HepG2 (cell line): Measurements from ENCODE around the gene UNC13D. TPM values are rescaled to one million over a fixed set of nuclear protein-coding genes. Genes with fewer than 3 reads are reported as not detected.

Experiments used
- ATAC-seq: fragments of 200-7000 bp; cut with Tn5 transposase; 3 replicates; pipeline ENCODE4 v1.9.1; 2020; ENCODE audit warnings: mild to moderate bottlenecking, moderate library complexity
- BruUV-seq: library from RNA; stranded (reverse); fragments of 400-500 nt; replicated peaks from 2 replicates; lab custom pipeline; 2021; lab: Mats Ljungman, UMichigan
- CTCF ChIA-PET: fragments of 300-600 bp; formaldehyde crosslinking; extraction: SDS; loops from one replicate; lab custom pipeline; 2021; ENCODE audit warnings: low total read pairs, inconsistent platforms, low intra/inter-chr PET ratio; lab: Yijun Ruan, JAX
- POLR2A ChIA-PET: fragments of 350-600 bp; sonication (Branson Sonifier 250); formaldehyde crosslinking; loops from one replicate; lab custom pipeline; 2020; ENCODE audit warnings: antibody characterized with exemption, inconsistent platforms; lab: Yijun Ruan, JAX
- DNase-seq: peaks from one replicate; pipeline ENCODE4 v3.0.0-alpha.2; 2015; ENCODE audit warnings: low spot score
- FAIRE-seq: peaks from 3 replicates; lab custom pipeline; 2011; peaks lifted over from hg19 to GRCh38; lab: Jason Lieb, UNC
- H2AFZ ChIP-seq: one replicate; pipeline ENCODE4 v1.6.1; 2011; ENCODE audit warnings: low read length, inconsistent platforms
- H3K27ac ChIP-seq: fragments of 300-600 bp; 3 replicates; pipeline ENCODE4 v1.8.0; 2011; ENCODE audit warnings: mixed run types, mild to moderate bottlenecking, mixed read lengths, low read length, inconsistent platforms; ENCODE audit not compliant: insufficient read depth; ENCODE audit errors: extremely low read length
- H3K27me3 ChIP-seq, 2 experiments: fragments of 200-600 bp in 1 of 2; 2 replicates in 1 of 2; 3 replicates in 1 of 2; pipeline versions ENCODE4 v1.6.0 to v1.8.0; 2011; ENCODE audit warnings: low read length in 2 of 2, mild to moderate bottlenecking in 2 of 2, moderate library complexity in 2 of 2, inconsistent platforms in 1 of 2; ENCODE audit not compliant: insufficient read depth in 2 of 2, control insufficient read depth in 1 of 2
- H3K36me3 ChIP-seq, 2 experiments: fragments of 200-600 bp in 1 of 2; replicated peaks in 1 of 2; 2 replicates in 1 of 2; 3 replicates in 1 of 2; pipeline versions ENCODE4 v1.5.1 to v1.8.0; 2011; ENCODE audit warnings: low read length in 2 of 2, inconsistent platforms in 1 of 2; ENCODE audit not compliant: insufficient read depth in 2 of 2, control insufficient read depth in 1 of 2
- H3K4me1 ChIP-seq: 2 replicates; pipeline ENCODE4 v1.5.1; 2012; ENCODE audit warnings: low read length, inconsistent platforms; ENCODE audit not compliant: insufficient read depth
- H3K4me2 ChIP-seq: 2 replicates; pipeline ENCODE4 v1.6.0; 2011; ENCODE audit warnings: low read depth, low read length, inconsistent platforms
- H3K4me3 ChIP-seq, 3 experiments: fragments of 200-600 bp in 1 of 3; sonication (generic), shearing (Covaris generic) in 1 of 3; replicated peaks in 1 of 3; 2 replicates each; pipeline ENCODE4 v1.5.1; 2011 to 2016; ENCODE audit warnings: low read length in 3 of 3, inconsistent platforms in 2 of 3, low read depth in 2 of 3, mild to moderate bottlenecking in 2 of 3, control low read depth in 1 of 3, mixed read lengths in 1 of 3; ENCODE audit not compliant: insufficient read depth in 1 of 3
- H3K79me2 ChIP-seq: one replicate; pipeline ENCODE4 v1.6.1; 2011; ENCODE audit warnings: low read length, inconsistent platforms; ENCODE audit not compliant: insufficient read depth
- H3K9ac ChIP-seq: 2 replicates; pipeline ENCODE4 v1.6.0; 2011; ENCODE audit warnings: mild to moderate bottlenecking, low read depth, low read length, inconsistent platforms; ENCODE audit not compliant: insufficient read depth
- H3K9me3 ChIP-seq: 2 replicates; pipeline ENCODE4 v1.5.1; 2012; ENCODE audit warnings: mild to moderate bottlenecking, low read length
- H4K20me1 ChIP-seq: 2 replicates; pipeline ENCODE4 v1.6.0; 2011; ENCODE audit warnings: inconsistent platforms, mild to moderate bottlenecking, low read length, moderate library complexity; ENCODE audit not compliant: insufficient read depth
- AGO2 ChIP-seq: fragments of 200-400 bp; formaldehyde crosslinking; optimal IDR thresholded peaks from 2 replicates; pipeline ENCODE3; 2017; ENCODE audit warnings: mild to moderate bottlenecking, low read depth, low read length, moderate library complexity
- ZNF225 ChIP-seq: sonication (generic); formaldehyde crosslinking; IDR thresholded peaks from 2 replicates; pipeline ENCODE4 v1.4.0; 2020; ENCODE audit warnings: mild to moderate bottlenecking, missing genetic modification reagents
- ZNF607 ChIP-seq: sonication (generic); formaldehyde crosslinking; IDR thresholded peaks from 2 replicates; pipeline ENCODE4 v1.5.1; 2020; ENCODE audit warnings: missing genetic modification reagents, mild to moderate bottlenecking, borderline replicate concordance
- ZSCAN29 ChIP-seq: sonication (generic); formaldehyde crosslinking; conservative IDR thresholded peaks from 2 replicates; pipeline ENCODE4 v1.4.0; 2020; ENCODE audit warnings: mild to moderate bottlenecking, missing genetic modification reagents
- WGBS: methylation state at CpG from one replicate; pipeline ENCODE4 v1.1.6; 2017; ENCODE audit warnings: low lambda C conversion rate; 5-methylcytosine and 5-hydroxymethylcytosine counted together
- in situ Hi-C: cut with HindIII; loops from 2 replicates; pipeline ENCODE4 v1.10.0; 2017; ENCODE audit warnings: low pct_unique_long_range_greater_than_20kb; ENCODE audit not compliant: extremely low pct_ligation_motif_present
- intact Hi-C: fragments of 100-400 bp; cut with micrococcal nuclease; formaldehyde crosslinking; loops from one replicate; pipeline ENCODE4 v1.10.0; 2022; ENCODE audit not compliant: unreplicated experiment
- polyA plus RNA-seq, 8 experiments: library from polyadenylated mRNA; depleted of rRNA in 3 of 8; stranded (reverse) in 7 of 8; unstranded in 1 of 8; fragments of >200 nt; fragmentation: Illumina TruSeq in 4 of 8; extraction: Trizol in 4 of 8; gene quantifications; 2 replicates each; pipeline versions ENCODE4 v1.2.1 to v1.2.3, GENCODE V29; 2011 to 2016; ENCODE audit warnings: low read depth in 4 of 8, missing spikeins in 1 of 8, mixed read lengths in 1 of 8; ENCODE audit not compliant: insufficient read depth in 1 of 8
- total RNA-seq, 5 experiments: library from RNA; depleted of rRNA; stranded (reverse); fragments of >200 nt; fragmentation: Illumina TruSeq; extraction: Trizol; gene quantifications; 2 replicates each; pipeline ENCODE4 v1.2.3, GENCODE V29; 2016; ENCODE audit warnings: low read depth in 1 of 5
- TF ChIP-seq, protein P1 (sequence below): IDR thresholded peaks from 2 replicates; pipeline ENCODE4 v1.6.1; 2016; ENCODE audit warnings: low read depth
- TF ChIP-seq, protein P2 (sequence below): sonication (generic); formaldehyde crosslinking; conservative IDR thresholded peaks from 2 replicates; pipeline ENCODE4 v1.4.0; 2020; ENCODE audit warnings: mild to moderate bottlenecking, missing genetic modification reagents, moderate library complexity

The UNC13D gene
- total and polyA plus RNA-seq, 2 of the 13 experiments (the other 11 are each of a cell fraction or from before 2014, with no cell fraction given) = 29.7 to 42.7 TPM

DNA sequence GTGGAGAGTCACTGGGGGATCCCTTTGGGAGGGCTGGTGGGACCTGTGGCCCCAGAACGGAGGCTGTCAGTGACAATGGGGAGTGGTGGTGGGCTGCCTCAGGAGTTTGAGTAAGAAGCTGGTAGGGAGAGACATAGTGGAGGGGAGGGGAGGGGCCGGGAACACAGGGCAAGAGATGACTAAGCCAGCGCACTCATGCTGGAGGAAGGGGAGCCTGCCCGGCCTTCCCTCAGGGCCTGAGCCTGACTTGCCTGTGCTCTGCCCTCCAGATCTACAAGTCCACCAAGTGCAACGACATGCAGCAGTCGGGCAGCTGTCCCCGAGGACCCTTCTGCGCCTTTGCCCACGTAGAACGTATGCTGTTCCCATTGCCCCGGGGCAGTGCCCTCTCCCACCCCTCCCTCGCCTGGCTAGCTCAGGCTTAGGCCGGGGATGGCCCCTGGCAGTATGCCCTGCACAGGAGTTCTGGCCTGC, 29.3 kb downstream of the UNC13D start:
- TF ChIP-seq, protein P1, sequence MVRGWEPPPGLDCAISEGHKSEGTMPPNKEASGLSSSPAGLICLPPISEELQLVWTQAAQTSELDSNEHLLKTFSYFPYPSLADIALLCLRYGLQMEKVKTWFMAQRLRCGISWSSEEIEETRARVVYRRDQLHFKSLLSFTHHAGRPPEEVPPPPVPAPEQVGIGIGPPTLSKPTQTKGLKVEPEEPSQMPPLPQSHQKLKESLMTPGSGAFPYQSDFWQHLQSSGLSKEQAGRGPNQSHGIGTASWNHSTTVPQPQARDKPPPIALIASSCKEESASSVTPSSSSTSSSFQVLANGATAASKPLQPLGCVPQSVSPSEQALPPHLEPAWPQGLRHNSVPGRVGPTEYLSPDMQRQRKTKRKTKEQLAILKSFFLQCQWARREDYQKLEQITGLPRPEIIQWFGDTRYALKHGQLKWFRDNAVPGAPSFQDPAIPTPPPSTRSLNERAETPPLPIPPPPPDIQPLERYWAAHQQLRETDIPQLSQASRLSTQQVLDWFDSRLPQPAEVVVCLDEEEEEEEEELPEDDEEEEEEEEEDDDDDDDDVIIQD (CRISPR knock-in tag) = no peak
- TF ChIP-seq AGO2 = peak; percentile 79
- TF ChIP-seq ZNF607 (CRISPR knock-in tag) = no peak
- TF ChIP-seq, all 625 proteins: peak for 1
- no TSS peak for BruUV-seq
- DNase-seq (no peak), ATAC-seq (no peak), FAIRE-seq (no peak)
- no peaks in the 10 kb centered on the region for H4K20me1 ChIP-seq
- POLR2A ChIA-PET = interaction anchor here (1.6 to 4.4 kb wide), 3 partner anchors 10 to 35 kb away, joined by 3 to 20 read pairs (median 4); partner anchors contain the start of gene UNC13D
- in situ Hi-C loops (no loop called here), intact Hi-C loops (no loop called here)
- peaks cover 61 to 90% of the 10 kb centered on the region in 2 experiments for H3K36me3 ChIP-seq
- CTCF ChIA-PET = no interaction called here
- H3K4me1 ChIP-seq = no peaks in the 10 kb centered on the region
- H3K9me3 ChIP-seq = no peaks in the 10 kb centered on the region
- H3K79me2 ChIP-seq = no peaks in the 10 kb centered on the region
- H3K4me3 ChIP-seq = no peak overlapping the region
- H2AFZ ChIP-seq = no peak overlapping the region
- no peak overlapping the region for H3K27ac ChIP-seq
- H3K27me3 ChIP-seq = no peaks in the 10 kb centered on the region
- WGBS = 98% methylated on average over 13 of the region's 13 CpGs
- H3K4me2 ChIP-seq = no peak overlapping the region
- H3K9ac ChIP-seq = no peak overlapping the region

DNA sequence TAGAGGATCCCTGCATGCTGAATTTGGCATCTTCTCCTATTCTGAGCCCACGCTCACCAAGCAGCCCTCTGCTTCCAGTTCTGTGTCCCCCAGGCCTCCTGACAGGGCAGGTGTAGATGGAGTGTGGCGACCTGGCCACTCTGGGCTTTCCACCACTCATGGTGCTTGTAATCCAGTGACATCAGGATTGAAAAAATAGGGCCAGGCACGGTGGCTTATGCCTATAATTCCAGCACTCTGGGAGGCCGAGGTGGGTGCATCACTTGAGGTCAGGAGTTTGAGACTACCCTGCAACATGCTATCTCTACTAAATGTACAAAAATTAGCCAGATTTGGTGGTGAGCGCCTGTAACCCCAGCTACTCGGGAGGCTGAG, 30.2 kb downstream of the UNC13D start:
- BruUV-seq = no TSS peak
- CTCF ChIA-PET = no interaction called here
- no peaks in the 10 kb centered on the region for H3K27me3 ChIP-seq
- FAIRE-seq (no peak), DNase-seq (no peak), ATAC-seq (no peak)
- H3K9me3 ChIP-seq = no peaks in the 10 kb centered on the region
- H4K20me1 ChIP-seq = no peaks in the 10 kb centered on the region
- H3K36me3 ChIP-seq = peaks cover 62 to 89% of the 10 kb centered on the region in 2 experiments
- H3K79me2 ChIP-seq = no peaks in the 10 kb centered on the region
- H3K4me1 ChIP-seq = no peaks in the 10 kb centered on the region
- no peak overlapping the region for H3K4me2 ChIP-seq
- WGBS = 97% methylated on average over 6 of the region's 6 CpGs
- in situ Hi-C loops (no loop called here), intact Hi-C loops (no loop called here)
- POLR2A ChIA-PET = interaction anchor here (0.7 kb wide), 1 partner anchor 12 kb away, joined by 3 read pairs; no protein-coding TSS in a partner anchor
- H3K9ac ChIP-seq = no peak overlapping the region
- TF ChIP-seq, protein P2, sequence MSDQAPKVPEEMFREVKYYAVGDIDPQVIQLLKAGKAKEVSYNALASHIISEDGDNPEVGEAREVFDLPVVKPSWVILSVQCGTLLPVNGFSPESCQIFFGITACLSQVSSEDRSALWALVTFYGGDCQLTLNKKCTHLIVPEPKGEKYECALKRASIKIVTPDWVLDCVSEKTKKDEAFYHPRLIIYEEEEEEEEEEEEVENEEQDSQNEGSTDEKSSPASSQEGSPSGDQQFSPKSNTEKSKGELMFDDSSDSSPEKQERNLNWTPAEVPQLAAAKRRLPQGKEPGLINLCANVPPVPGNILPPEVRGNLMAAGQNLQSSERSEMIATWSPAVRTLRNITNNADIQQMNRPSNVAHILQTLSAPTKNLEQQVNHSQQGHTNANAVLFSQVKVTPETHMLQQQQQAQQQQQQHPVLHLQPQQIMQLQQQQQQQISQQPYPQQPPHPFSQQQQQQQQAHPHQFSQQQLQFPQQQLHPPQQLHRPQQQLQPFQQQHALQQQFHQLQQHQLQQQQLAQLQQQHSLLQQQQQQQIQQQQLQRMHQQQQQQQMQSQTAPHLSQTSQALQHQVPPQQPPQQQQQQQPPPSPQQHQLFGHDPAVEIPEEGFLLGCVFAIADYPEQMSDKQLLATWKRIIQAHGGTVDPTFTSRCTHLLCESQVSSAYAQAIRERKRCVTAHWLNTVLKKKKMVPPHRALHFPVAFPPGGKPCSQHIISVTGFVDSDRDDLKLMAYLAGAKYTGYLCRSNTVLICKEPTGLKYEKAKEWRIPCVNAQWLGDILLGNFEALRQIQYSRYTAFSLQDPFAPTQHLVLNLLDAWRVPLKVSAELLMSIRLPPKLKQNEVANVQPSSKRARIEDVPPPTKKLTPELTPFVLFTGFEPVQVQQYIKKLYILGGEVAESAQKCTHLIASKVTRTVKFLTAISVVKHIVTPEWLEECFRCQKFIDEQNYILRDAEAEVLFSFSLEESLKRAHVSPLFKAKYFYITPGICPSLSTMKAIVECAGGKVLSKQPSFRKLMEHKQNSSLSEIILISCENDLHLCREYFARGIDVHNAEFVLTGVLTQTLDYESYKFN (CRISPR knock-in tag) = no peak
- no peak for TF ChIP-seq ZNF225 (CRISPR knock-in tag)
- TF ChIP-seq ZSCAN29 = no peak
- H3K27ac ChIP-seq = no peak overlapping the region
- H3K4me3 ChIP-seq = no peak overlapping the region
- H2AFZ ChIP-seq = no peak overlapping the region
